ENCODE data around the gene BMP8A.

The BMP8A gene

DNA sequence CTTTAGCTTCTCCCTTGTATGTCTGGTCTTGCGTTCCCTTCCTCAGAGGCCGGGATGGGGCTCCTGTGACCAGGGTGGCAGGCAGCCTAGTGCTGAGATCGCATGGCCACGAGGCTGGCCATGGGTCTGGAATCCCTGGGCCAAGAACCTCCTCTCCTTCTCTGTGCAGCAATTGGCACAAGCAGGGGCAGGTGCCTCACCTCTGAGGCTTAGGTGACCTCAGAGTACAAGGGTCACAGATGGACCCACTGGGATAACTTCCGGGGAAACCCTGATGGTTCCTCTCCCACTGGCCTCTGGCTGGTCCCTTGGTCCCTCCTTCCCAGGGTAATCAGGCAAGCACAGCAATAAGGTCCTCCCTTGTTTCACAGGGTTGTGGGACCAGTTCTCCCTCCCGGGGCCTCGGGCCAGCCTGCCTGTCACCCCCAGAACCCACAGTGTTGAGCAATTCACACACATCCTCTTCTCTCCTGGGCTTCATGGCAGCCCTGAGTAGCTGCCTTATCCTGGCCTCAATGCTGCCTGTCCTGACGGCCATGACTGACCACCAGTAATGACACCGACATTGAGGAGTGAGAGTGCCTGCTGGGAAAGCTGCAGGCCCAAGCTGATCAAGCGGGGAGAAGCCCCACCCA lies 38.6 kb downstream of the BMP8A start:
- no peak for DNase-seq

GRCh38 chr1:39531526-39531925 lies 40.1 kb downstream of the BMP8A start:
- DNase-seq: no peak

- DNase-seq: no peak
These were observed 42.0 kb downstream of the BMP8A start for GRCh38 chr1:39533442-39533841.

DNA sequence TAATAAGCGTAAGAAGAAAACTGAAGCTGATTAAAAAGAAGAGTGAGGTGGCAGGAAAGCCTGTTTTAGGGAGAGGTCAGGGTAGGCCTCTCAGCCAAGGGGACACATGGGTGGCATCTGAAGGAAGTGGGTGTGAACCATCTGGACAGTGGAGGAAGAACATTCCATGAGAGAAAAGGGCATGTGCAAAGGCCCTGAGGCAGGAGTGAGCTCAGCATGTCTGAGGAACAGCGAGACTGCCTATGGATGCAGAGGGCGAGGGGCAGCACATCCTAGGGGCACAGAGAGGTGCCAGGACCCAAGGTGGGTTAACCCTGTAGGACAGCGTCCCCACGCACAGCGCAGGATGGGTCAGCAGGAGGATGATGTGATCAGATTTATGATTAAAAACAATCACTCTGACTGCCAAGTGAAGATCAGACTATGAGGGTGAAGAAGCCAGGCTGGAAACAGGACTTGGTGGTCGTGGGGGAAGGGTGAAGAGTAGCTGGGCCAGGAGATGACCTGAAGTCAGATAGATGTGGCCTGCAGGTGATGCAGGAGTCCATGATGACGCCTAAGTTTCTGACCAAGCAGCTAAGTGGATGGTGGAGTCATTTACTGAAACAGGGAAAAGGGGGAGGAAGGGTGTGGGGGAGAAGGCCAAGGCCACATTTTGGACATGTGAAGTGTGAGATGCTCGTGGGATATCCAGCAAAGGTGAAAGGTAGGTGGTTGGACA lies 47.3 kb downstream of the BMP8A start:
- no peak for DNase-seq

DNA sequence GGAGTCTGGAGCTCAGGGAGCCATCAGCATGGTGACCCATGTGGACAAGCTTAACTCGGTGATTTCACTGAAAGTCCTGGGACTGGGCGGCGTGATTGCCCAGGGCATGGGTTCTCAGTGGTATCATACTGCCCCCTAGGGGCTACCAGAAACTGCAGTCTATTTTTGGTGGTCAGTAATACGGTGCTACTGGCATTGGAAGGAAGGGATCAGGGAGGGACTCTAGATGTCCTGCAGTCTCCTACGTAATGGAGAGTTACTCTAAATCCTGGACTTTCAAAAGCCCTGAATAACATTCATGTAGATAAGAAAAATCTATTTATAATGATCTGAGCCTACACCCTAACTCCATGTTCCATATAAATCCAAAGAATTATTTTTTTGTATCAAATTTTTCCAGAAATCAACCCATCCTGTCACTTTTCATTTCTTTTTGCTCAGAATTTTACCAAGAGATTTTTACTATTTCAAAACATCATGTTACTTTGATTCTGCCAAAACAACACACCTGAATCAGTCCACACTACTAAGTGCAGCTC lies 47.9 kb downstream of the BMP8A start:
- DNase-seq: peak; percentile 73 to 84

- DNase-seq: peak; percentile 55 to 64
These were observed 49.1 kb downstream of the BMP8A start for GRCh38 chr1:39540504-39541031.

DNA sequence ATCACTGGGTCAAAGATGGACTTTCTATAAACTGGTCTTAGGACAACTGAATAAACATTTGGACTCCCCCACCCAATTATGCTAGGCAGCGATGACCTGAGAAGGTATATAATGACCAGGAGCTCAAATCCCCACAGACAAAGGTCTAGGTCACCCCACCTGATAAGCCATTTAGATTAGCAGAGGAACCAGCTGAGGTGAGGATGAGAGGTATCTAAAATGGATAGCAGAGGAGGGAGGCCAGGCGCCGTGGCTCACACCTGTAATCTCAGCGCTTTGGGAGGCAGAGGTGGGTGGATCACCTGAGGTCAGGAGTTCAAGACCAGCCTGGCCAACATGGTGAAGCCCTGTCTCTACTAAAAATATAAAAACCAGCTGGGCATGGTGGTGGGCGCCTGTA lies 51.5 kb downstream of the BMP8A start:
- no peak for DNase-seq

- no peak for DNase-seq
These were observed 52.9 kb downstream of the BMP8A start for GRCh38 chr1:39544327-39544726.

- DNase-seq: no peak
These were observed 54.1 kb downstream of the BMP8A start for GRCh38 chr1:39545531-39545930.

DNA sequence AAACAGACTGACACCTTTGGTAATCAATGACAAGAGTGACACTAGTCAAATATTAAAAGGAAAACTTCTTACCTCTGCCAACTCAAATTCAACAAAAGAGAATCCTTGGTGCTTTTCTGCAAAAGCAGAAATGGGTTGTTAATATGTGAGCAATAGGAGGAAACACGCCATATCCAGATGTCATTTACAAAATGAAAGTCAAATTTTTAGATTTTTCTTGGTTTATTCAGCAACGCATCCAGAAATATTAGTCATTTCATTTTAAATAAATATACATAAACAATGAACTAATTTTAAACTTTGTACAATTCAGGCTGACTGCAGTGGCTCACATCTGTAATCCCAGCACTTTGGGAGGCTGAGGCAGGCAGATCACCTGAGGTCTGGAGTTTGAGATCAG lies 62.8 kb downstream of the BMP8A start:
- DNase-seq: no peak

DNA sequence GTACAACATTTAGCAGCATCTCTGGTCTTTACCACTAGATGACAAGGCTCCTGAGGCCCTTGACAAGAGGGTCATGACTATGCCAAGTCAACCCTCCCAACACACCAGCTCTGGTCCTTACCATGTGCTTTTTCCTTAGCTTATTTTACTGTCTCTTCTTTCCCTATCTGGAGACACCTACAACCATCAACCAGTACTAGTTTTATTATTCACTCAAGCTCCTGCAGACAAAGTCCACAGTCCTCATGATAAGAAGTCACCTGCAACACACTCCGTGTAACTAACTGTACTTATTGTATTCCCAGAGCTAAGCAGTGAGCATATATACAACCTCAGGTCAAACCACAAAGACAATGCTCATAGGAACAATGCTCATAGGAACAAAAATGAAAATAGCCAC lies 69.8 kb downstream of the BMP8A start:
- DNase-seq: no peak

GRCh38 chr1:39562886-39563285 lies 71.5 kb downstream of the BMP8A start:
- DNase-seq: no peak

GRCh38 chr1:39563669-39564068 lies 72.2 kb downstream of the BMP8A start:
- no peak for DNase-seq

DNA sequence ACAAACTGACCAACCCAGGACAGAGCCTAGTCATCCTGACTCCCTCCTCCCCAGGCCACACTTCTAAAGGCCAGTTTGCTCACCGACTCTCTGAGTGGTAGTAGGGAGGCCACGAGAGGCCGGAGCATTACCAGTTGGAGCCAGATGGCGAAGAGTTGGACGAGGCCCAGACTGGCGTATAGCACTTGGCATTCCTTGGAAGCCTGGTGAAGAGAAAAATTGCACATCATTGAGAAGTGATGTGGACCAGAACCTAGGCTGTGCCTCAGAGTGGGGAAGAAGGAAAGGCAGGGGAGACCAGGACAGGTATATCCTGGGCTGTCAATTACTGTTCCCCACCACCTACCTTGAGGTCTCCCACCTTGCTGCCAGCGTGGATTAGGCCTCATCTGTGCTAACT lies 72.9 kb downstream of the BMP8A start:
- no peak for DNase-seq

GRCh38 chr1:39564941-39565340 lies 73.5 kb downstream of the BMP8A start:
- DNase-seq: no peak

DNA sequence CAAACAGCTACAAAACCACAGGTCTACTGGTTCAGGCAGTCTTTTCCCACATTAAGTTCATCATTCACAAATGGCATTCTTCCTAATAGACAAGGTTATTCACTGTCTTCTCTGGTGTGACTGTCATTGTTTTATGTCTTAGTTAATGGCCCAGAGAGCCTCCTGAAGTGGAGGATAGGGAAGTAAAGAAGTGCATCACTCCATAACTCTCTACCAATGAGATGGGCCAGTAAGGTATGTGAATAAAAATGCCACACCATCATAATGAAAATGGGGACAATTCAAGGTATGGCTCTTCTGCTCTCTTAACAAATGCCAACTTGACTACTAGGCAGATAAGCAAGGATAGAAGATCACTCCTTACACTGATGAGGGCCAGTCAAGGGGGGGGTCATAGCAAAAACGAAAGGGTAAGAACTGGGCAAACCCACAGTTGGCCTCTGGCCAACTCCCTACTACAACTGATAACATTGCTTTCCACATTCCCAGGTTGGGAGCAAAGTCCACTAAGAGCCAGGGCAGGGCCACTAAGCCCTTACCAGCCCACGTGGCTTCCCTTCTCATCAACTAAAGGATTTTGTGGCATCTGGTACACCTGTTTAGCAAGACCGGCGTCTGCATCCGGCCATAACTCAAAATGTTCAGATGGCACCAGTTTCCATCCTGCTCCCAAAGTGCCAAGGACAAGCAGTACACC lies 75.2 kb downstream of the BMP8A start:
- no peak for DNase-seq

DNA sequence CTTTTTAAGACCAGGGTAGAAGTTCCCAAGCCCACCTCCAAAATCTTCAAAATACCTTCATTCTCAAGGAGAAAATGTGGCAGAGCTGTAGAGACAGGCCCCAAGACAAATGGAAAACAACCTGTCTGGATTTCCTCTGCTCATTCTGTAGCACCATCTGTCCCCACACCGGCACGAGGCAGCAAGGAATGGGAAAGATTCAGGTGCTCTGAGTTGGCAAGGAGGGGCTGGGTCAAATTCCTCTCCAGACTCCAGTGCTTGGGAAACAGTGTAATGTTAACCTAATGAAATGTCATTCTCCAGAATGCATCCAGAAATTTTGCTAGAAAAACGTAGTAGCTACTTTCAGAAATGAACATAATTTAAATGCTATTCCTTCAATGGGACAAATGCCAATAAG lies 75.9 kb downstream of the BMP8A start:
- no peak for DNase-seq

GRCh38 chr1:39568208-39568607 lies 76.8 kb downstream of the BMP8A start:
- no peak for DNase-seq

GRCh38 chr1:39569034-39569433 lies 77.6 kb downstream of the BMP8A start:
- no peak for DNase-seq

DNA sequence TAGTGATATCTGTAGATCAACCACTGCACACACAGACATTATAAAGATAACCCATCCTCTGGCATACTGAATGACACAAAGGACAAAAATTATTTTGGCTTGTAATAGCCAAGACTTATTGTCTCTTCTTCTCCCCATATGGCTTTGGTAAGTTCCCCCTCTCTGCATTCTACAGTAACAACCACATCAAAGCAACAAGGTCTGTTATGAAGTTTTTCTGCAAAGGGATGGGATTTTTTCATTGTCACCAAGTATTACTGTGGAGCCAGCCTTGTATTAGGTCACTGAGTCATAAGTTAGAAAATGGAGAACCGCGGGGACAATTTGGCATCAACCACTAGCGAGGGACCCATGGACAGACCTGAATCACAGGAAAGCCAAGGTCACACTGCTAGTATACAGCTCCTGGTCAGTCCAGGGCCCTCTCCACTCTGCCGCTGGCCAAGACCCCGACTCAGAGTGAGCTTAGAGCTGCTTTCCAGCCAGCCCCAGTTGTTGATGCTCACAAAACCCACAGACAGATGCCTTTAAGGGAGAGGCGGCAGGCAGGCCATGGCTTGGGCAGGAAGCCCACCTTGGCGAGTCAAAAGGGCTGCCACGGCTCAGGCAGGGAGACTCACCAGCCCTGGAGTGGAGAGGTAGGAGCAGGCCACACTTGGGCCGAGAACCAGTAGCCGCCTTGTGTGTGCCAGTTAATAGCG lies 79.2 kb downstream of the BMP8A start:
- no peak for DNase-seq

- DNase-seq: no peak
These were observed 79.7 kb downstream of the BMP8A start for GRCh38 chr1:39571178-39571483.

GRCh38 chr1:39572379-39573096 lies 81.1 kb downstream of the BMP8A start:
- DNase-seq: no peak

GRCh38 chr1:39573097-39573465 lies 81.6 kb downstream of the BMP8A start:
- no peak for DNase-seq
